HG03135 (cell line): ENCODE measurements around the gene BTBD8.

Experiments
- ATAC-seq: cut with Tn5 transposase; IDR thresholded peaks from one replicate; pipeline ENCODE4 v1.9.1; 2021; ENCODE audit warnings: mild to moderate bottlenecking, moderate library complexity; ENCODE audit not compliant: unreplicated experiment

BTBD8 gene

GRCh38 chr1:92188436-92189255 is 108.5 kb downstream of the BTBD8 start:
- ATAC-seq: no peak

GRCh38 chr1:92191726-92192125 is 111.6 kb downstream of the BTBD8 start:
- ATAC-seq: no peak

GRCh38 chr1:92192246-92192645 is 112.1 kb downstream of the BTBD8 start:
- no peak for ATAC-seq

- no peak for ATAC-seq
Observed at GRCh38 chr1:92194511-92194910, 114.4 kb downstream of the BTBD8 start.

- no peak for ATAC-seq
Observed at GRCh38 chr1:92201973-92202372, 121.8 kb downstream of the BTBD8 start.

DNA sequence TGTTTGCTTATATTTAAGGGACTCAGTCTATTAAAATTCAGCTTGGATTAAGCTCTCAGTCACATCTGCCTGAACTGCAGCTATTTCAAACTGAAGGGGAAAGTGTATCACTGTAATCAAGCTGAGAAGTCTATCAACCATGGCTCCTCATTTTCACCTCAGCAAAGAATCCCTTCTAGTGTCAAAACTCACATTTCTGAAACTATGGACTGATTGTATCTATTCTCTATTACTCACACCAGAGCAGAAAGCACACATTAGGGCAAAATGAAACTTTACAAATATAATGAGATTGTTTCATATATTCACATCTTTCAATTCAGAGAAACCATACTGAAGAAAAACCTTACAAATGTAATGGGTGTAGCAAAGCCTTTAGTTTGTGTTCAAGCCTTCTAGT is 123.0 kb downstream of the BTBD8 start:
- ATAC-seq: no peak

DNA sequence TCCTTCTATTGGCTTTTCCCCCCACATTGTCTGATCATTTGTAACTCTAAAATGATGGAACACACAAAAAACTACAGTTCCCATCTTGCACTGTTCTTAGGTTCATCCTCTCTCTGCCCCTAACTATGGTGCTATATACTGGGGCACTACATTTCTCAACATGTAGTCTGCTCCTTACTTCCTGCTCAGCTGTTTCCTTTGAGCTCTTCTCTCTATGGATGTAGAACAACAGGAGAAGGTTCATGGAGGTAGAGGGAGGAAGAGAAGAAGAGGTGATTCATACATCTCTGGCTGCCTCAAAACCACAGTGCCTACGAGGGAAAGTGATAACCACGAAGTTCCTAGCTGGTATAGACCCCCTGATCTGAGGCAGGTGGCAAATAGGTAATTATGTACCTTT is 130.6 kb downstream of the BTBD8 start:
- ATAC-seq: no peak

GRCh38 chr1:92211166-92211565 is 131.0 kb downstream of the BTBD8 start:
- ATAC-seq: no peak

DNA sequence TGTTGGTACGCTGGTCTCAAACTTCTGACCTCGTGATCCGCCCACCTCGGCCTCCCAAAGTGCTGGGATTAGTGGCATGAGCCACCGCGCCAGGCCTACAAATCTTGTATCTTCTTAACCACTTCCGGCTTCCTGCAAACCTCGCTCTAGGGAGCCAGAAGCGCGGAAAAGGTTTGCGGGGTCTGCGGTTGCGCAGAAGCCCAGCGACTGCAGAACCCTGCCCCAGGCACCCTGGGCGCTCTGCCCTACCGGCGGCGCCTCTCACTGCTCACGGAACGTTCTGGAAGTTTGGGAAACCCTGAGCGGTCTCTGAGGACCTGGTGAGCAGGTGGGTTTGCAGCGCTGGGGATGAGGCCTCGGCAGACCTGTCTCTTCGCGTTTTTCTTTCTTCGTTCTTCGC is 137.6 kb downstream of the BTBD8 start, which contains the start of gene C1orf146:
TSS of gene C1orf146 (plus strand) at position 195 of the 400 bp plus-strand sequence. CDS start 13,506 bp downstream, outside the sequence.
- ATAC-seq: no peak

DNA sequence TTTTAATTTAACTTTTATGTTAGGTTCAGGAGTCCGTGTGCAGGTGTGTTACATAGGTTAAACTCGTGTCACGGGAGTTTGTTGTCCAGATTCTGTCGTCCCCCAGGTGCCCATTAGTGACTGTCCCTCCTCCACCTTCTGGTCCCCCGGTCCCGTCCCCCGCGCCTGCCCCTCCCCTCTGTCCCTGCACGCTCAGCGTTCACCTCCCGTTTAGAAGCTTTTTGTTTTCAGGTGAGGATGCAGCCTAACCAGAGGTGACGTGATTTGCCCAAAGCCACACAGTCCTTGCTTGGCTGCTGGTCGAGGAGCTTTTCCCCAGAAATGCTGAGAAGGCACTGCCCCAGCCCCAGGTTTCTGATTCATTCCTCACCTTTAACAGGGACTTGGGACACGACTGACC is 138.4 kb downstream of the BTBD8 start:
- no peak for ATAC-seq

- ATAC-seq: no peak
Observed at GRCh38 chr1:92219028-92219427, 138.9 kb downstream of the BTBD8 start.

- no peak for ATAC-seq
Observed at GRCh38 chr1:92228401-92228800, 148.3 kb downstream of the BTBD8 start.

DNA sequence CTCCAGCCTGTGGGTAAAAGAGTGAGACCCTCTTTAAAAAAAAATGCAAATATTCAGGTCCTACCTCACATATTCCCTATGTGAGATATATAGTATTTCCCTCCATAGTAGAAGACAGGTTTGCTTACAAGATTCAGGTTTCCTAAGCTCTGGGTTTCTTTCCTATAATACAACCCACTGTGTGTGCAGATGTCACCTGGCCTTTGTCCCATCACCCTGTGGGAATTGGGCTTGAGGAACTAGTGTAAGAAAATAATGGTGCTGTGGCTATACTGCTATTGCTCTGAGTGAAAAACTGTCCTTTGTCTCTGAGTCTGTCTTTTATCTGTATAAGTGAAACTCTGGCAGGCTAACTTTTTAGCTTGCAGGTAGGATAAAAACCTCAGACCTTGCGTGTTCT is 150.6 kb downstream of the BTBD8 start:
- ATAC-seq: no peak
